ENCODE data around the gene NECTIN2.
"Not testable (repeated sequence)": the region's sequence is repeated elsewhere in the genome, so short reads cannot be mapped to it uniquely, and the experiment has no call there.

DNA sequence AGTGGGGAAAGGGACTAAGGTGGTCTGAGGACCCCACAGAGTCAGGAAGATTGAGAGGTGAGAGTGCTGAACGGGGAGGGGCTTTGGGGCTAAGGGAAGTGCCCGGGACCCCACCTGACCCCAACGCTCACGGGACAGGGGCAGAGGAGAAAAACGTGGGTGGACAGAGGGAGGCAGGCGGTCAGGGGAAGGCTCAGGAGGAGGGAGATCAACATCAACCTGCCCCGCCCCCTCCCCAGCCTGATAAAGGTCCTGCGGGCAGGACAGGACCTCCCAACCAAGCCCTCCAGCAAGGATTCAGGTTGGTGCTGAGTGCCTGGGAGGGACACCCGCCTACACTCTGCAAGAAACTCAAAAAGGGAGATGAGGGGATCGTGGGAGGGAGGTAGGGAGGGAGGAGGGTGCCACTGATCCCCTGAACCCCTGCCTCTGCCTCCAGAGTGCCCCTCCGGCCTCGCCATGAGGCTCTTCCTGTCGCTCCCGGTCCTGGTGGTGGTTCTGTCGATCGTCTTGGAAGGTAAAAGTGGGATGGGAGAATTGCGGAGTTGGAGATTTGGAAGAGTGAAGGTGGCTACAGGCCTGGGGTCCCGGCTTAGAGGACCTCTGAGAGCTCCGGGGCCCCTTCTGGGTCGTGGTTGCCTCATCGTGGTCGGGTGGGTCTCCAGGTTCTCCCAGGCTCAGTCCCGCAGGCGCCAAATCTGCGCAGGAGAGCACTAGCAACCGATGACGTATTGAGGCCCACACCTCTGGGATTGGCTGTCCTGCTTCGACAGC lies 68.5 kb downstream of the NECTIN2 start, which contains the start of gene APOC1:
- TF ChIP-seq, protein P1, sequence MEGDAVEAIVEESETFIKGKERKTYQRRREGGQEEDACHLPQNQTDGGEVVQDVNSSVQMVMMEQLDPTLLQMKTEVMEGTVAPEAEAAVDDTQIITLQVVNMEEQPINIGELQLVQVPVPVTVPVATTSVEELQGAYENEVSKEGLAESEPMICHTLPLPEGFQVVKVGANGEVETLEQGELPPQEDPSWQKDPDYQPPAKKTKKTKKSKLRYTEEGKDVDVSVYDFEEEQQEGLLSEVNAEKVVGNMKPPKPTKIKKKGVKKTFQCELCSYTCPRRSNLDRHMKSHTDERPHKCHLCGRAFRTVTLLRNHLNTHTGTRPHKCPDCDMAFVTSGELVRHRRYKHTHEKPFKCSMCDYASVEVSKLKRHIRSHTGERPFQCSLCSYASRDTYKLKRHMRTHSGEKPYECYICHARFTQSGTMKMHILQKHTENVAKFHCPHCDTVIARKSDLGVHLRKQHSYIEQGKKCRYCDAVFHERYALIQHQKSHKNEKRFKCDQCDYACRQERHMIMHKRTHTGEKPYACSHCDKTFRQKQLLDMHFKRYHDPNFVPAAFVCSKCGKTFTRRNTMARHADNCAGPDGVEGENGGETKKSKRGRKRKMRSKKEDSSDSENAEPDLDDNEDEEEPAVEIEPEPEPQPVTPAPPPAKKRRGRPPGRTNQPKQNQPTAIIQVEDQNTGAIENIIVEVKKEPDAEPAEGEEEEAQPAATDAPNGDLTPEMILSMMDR (conservative IDR thresholded peaks at IDR 0.05; ENCODE audit: low read length) = not testable (repeated sequence)
- not testable (repeated sequence) for TF ChIP-seq EZH2phosphoT487 (IDR thresholded peaks at IDR 0.05; ENCODE audit: borderline replicate concordance, low read depth, low read length)
